Upper lobe of left lung (tissue), 6 donors: ENCODE results near the gene ANXA6. TPM values are rescaled to one million over a fixed set of nuclear protein-coding genes. Genes with fewer than 3 reads are reported as not detected.

Experiments used
- ATAC-seq, 2 donors: fragments of 200-7000 bp; cut with Tn5 transposase; one replicate each; pipeline ENCODE4 v1.9.1; 2022; ENCODE audit warnings: mild to moderate bottlenecking in 2 of 2, moderate library complexity in 2 of 2; ENCODE audit not compliant: low FRiP score in 2 of 2
- DNase-seq, 2 donors: peaks; one replicate each; pipeline ENCODE4 v3.0.0-alpha.2; 2019 to 2020
- H3K27ac ChIP-seq, 4 donors: fragments of 200-600 bp; sonication (generic); one replicate each; pipeline ENCODE4 v1.5.1; 2016 to 2019
- H3K27me3 ChIP-seq, 4 donors: fragments of 200-600 bp; sonication (generic); one replicate each; pipeline ENCODE4 v1.5.1; 2017 to 2019
- H3K36me3 ChIP-seq, 4 donors: fragments of 200-600 bp; sonication (generic); one replicate each; pipeline ENCODE4 v1.5.1; 2016 to 2019
- H3K4me1 ChIP-seq, 4 donors: fragments of 200-600 bp; sonication (generic); one replicate each; pipeline ENCODE4 v1.5.1; 2018 to 2019
- H3K4me3 ChIP-seq, 4 donors: fragments of 200-600 bp; sonication (generic); one replicate each; pipeline ENCODE4 v1.5.1; 2017 to 2019; ENCODE audit warnings: mild to moderate bottlenecking in 2 of 4, moderate library complexity in 1 of 4
- H3K9me3 ChIP-seq, 4 donors: fragments of 200-600 bp; sonication (generic); one replicate each; pipeline ENCODE4 v1.5.1; 2018 to 2019
- EP300 ChIP-seq, 4 donors: sonication (generic); formaldehyde crosslinking; IDR thresholded peaks; one replicate each; pipeline ENCODE4 v1.5.1; 2017; ENCODE audit warnings: antibody characterized with exemption in 4 of 4, control low read depth in 2 of 4
- POLR2A ChIP-seq, 4 donors: fragments of 450-650 bp; IDR thresholded peaks; one replicate each; pipeline ENCODE4 v1.5.1; 2016 to 2017; ENCODE audit warnings: antibody characterized with exemption in 4 of 4, mild to moderate bottlenecking in 2 of 4
- POLR2AphosphoS5 ChIP-seq, 2 donors: sonication (generic); formaldehyde crosslinking; IDR thresholded peaks; one replicate each; pipeline ENCODE4 v1.5.1; 2017; ENCODE audit warnings: antibody characterized with exemption in 2 of 2
- WGBS, 2 donors: methylation state at CpG; one replicate each; pipeline ENCODE4 v1.1.5; 2017 to 2018; 5-methylcytosine and 5-hydroxymethylcytosine counted together
- total RNA-seq, 6 donors: library from RNA; depleted of rRNA in 4 of 6; stranded (reverse); fragments of >200 nt in 4 of 6; gene quantifications; one replicate each; pipeline versions ENCODE4 v1.1.0 to v1.2.1, GENCODE V29; 2016 to 2021
- TF ChIP-seq, protein P1 (sequence below), 6 experiments: fragments of 450-650 bp in 4 of 6; fragments of 200-600 bp in 2 of 6; sonication (generic) in 2 of 6; IDR thresholded peaks; one replicate each; pipeline ENCODE4 v1.5.1; 2016 to 2019; ENCODE audit warnings: antibody characterized with exemption in 6 of 6
- donor health status: DM: no; HTN: no; CAD: no; lungs with moderate emphysema.
- donor health status: DM: no; HTN: yes; CAD: no; lungs with severe emphysema.

ANXA6 gene
- total RNA-seq, 6 donors from 2014 or later: 68.5 to 176 (median 84.5) TPM

DNA sequence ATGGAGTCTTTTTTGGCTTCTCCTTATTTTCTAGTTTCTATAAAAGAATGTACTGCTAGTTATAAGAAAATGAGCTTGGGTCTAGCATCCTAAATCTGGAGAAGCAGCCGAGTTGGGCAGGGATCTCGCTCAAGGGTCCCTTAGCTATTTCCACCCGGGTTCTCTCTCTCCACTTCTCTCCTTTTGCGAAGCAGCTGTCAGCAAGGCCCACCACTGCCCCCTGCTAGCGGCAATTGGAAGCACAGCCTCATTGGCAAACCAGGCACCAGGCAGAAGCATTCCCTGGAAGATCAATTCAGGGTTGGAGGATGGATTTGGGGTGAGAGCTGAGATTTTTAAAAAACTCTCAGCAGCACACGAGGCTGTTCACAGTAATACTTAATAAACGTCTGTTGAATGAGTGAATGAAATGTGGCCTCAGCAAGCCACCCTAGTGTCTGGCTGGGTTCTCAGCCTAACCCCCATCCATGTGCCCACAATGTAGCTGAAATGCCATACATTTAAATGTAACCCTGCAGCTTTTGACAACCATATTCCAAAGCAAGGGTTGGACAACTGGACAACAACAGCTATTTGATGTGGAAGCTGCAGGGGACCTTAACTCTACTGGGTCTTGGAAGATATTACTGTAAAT, 42.2 kb downstream of the ANXA6 start:
- TF ChIP-seq EP300 (IDR thresholded peaks at IDR 0.05) (no peak), POLR2A (IDR thresholded peaks at IDR 0.05) (no peak), POLR2AphosphoS5 (IDR thresholded peaks at IDR 0.05) (no peak)
- TF ChIP-seq, protein P1, sequence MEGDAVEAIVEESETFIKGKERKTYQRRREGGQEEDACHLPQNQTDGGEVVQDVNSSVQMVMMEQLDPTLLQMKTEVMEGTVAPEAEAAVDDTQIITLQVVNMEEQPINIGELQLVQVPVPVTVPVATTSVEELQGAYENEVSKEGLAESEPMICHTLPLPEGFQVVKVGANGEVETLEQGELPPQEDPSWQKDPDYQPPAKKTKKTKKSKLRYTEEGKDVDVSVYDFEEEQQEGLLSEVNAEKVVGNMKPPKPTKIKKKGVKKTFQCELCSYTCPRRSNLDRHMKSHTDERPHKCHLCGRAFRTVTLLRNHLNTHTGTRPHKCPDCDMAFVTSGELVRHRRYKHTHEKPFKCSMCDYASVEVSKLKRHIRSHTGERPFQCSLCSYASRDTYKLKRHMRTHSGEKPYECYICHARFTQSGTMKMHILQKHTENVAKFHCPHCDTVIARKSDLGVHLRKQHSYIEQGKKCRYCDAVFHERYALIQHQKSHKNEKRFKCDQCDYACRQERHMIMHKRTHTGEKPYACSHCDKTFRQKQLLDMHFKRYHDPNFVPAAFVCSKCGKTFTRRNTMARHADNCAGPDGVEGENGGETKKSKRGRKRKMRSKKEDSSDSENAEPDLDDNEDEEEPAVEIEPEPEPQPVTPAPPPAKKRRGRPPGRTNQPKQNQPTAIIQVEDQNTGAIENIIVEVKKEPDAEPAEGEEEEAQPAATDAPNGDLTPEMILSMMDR (IDR thresholded peaks at IDR 0.05): peak; percentile 86 to 96 (median 92)
- peak; percentile 74 to 93 for ATAC-seq
- H3K4me1 ChIP-seq: peaks cover 0 to 8% (median 6%) of the 10 kb centered on the region in 4 donors
- H3K9me3 ChIP-seq: no peaks in the 10 kb centered on the region
- no peaks in the 10 kb centered on the region for H3K27me3 ChIP-seq
- WGBS, 2 donors: 0 to 2% methylated on average over 6 to 7 of the region's 7 CpGs
- peak in 1 of 2 donors; percentile 82 for DNase-seq
- no peak overlapping the region for H3K4me3 ChIP-seq
- H3K27ac ChIP-seq: peak overlapping the region in 1 of 4 donors; percentile 28
- peaks cover 0 to 65% (median 28%) of the 10 kb centered on the region in 4 donors for H3K36me3 ChIP-seq

DNA sequence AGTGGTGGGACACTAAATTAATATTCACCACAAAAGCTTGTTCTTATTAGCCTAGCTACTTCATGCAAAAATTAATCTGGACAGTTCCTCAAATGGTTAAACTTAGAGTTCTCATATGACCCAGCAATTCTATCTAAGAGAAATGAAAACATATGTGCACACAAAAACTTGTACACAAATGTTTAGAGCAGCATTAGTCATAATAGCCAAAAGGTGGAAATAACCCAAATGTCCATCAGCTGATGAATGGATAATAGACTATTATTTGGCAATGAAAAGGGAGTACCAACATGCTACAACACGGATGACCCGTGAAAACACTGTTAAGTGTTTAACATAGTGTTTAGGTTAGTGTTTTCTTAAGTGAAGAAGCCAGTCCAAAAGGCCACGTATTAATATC, 43.9 kb downstream of the ANXA6 start:
- ATAC-seq (no peak), DNase-seq (no peak)
- Histone ChIP-seq H3K9me3 (no peaks in the 10 kb centered on the region), H3K36me3 (peaks cover 0 to 65% (median 29%) of the 10 kb centered on the region in 4 donors), H3K4me3 (no peak overlapping the region), H3K4me1 (peaks cover 10 to 16% (median 13%) of the 10 kb centered on the region in 4 donors), H3K27ac (no peak overlapping the region), H3K27me3 (no peaks in the 10 kb centered on the region)
- TF ChIP-seq EP300 (IDR thresholded peaks at IDR 0.05) (no peak), POLR2A (IDR thresholded peaks at IDR 0.05) (no peak), POLR2AphosphoS5 (IDR thresholded peaks at IDR 0.05) (no peak)
- TF ChIP-seq, protein P1 (IDR thresholded peaks at IDR 0.05): no peak
- 58 to 60% methylated on average over 3 of the region's 3 CpGs for WGBS, 2 donors

DNA sequence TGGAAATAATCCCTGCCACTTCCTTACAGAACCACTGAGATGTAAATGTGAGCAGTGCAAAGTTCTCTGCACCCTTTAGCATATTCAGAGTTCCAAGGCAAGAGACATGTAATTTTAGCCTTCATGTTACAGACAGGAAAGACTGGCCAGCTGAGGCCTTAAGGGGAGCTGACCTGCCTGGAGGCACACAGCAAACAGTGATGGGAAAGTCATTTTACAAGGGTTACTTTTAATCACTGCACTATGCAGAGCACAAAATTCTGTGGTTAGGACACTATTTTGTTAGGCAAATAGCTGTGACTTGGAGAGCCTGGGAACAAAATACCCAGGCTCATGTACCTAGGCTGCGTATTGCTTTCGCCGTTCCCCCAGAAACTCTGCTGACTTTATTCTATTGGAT, 46.6 kb downstream of the ANXA6 start:
- no peak for DNase-seq
- H3K36me3 ChIP-seq: peaks cover 0 to 54% (median 15%) of the 10 kb centered on the region in 4 donors
- WGBS, 2 donors: 93 to 95% methylated on average over 3 of the region's 3 CpGs
- no peaks in the 10 kb centered on the region for H3K9me3 ChIP-seq
- H3K4me3 ChIP-seq: no peak overlapping the region
- H3K27ac ChIP-seq: no peak overlapping the region
- H3K4me1 ChIP-seq: peaks cover 30 to 37% (median 33%) of the 10 kb centered on the region in 4 donors
- TF ChIP-seq POLR2A (IDR thresholded peaks at IDR 0.05) (no peak), POLR2AphosphoS5 (IDR thresholded peaks at IDR 0.05) (no peak), EP300 (IDR thresholded peaks at IDR 0.05) (no peak)
- TF ChIP-seq, protein P1 (IDR thresholded peaks at IDR 0.05): no peak
- ATAC-seq: no peak
- no peaks in the 10 kb centered on the region for H3K27me3 ChIP-seq

DNA sequence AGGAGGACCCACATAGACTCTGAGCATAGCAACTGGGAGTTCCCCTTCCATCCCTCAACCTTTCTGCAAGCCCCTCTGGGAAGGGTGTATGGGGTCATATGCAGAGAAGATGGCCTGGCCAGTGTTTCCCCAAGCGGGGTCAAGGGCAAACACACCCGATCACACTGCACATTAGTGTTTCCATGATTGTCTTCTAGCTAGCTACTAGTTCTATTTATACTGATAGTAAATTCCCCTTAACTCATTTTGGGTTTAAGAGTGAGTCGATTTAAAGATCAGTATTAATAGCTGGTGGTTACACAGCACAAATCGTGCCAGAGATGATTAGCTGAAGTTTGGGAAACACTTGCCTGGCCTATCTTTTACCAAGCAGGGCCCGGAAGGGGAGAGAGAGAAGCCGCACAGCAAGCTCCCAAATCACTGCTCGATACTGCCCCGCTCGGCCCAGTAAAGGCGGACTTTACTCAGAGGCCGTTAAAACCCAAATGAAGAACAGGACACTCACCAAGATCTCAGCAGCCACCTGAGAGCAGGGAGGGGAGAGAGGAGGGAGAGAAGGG, 47.4 kb downstream of the ANXA6 start:
- H3K4me1 ChIP-seq: peaks cover 31 to 40% (median 38%) of the 10 kb centered on the region in 4 donors
- DNase-seq (no peak), ATAC-seq (no peak)
- H3K36me3 ChIP-seq: peaks cover 0 to 54% (median 15%) of the 10 kb centered on the region in 4 donors
- no peak overlapping the region for H3K4me3 ChIP-seq
- no peak for TF ChIP-seq EP300 (IDR thresholded peaks at IDR 0.05)
- TF ChIP-seq POLR2A (IDR thresholded peaks at IDR 0.05): no peak
- TF ChIP-seq, protein P1 (IDR thresholded peaks at IDR 0.05): no peak
- no peak for TF ChIP-seq POLR2AphosphoS5 (IDR thresholded peaks at IDR 0.05)
- WGBS, 2 donors: 92 to 96% methylated on average over 11 of the region's 11 CpGs
- no peak overlapping the region for H3K27ac ChIP-seq
- no peaks in the 10 kb centered on the region for H3K9me3 ChIP-seq
- H3K27me3 ChIP-seq: no peaks in the 10 kb centered on the region
